DOHH2 (cell line): ENCODE data around the gene OSBPL1A.
"Not testable (repeated sequence)": the region's sequence is repeated elsewhere in the genome, so short reads cannot be mapped to it uniquely, and the experiment has no call there.

Source experiments
- H3F3A ChIP-seq: fragments of 200-600 bp; sonication (generic), shearing (Covaris generic); 2 replicates; pipeline ENCODE4 v1.6.0; 2016; ENCODE audit warnings: antibody characterized with exemption, mild to moderate bottlenecking; ENCODE audit not compliant: control insufficient read depth, insufficient read depth
- H3K27ac ChIP-seq: fragments of 200-600 bp; sonication (generic); 2 replicates; pipeline ENCODE4 v1.5.1; 2014; ENCODE audit warnings: low read depth, mild to moderate bottlenecking, low read length, moderate library complexity
- H3K27me3 ChIP-seq: fragments of 200-600 bp; sonication (generic); 2 replicates; pipeline ENCODE4 v1.6.1; 2014; ENCODE audit warnings: mild to moderate bottlenecking, low read length, mixed read lengths; ENCODE audit not compliant: control insufficient read depth
- H3K36me3 ChIP-seq: fragments of 200-600 bp; sonication (generic); 2 replicates; pipeline ENCODE4 v1.6.1; 2014; ENCODE audit warnings: mild to moderate bottlenecking, low read length, moderate library complexity, mixed read lengths; ENCODE audit not compliant: control insufficient read depth
- H3K4me1 ChIP-seq: fragments of 200-600 bp; sonication (generic); 2 replicates; pipeline ENCODE4 v1.6.1; 2014; ENCODE audit warnings: mild to moderate bottlenecking, low read length, mixed read lengths; ENCODE audit not compliant: control insufficient read depth
- H3K4me2 ChIP-seq: fragments of 200-600 bp; sonication (generic); 2 replicates; pipeline ENCODE4 v1.6.0; 2014; ENCODE audit warnings: mild to moderate bottlenecking, low read length, moderate library complexity
- H3K4me3 ChIP-seq: fragments of 200-600 bp; sonication (generic); 2 replicates; pipeline ENCODE4 v1.5.1; 2014; ENCODE audit warnings: mild to moderate bottlenecking, low read length, mixed read lengths
- H3K79me2 ChIP-seq: fragments of 200-600 bp; sonication (generic); 2 replicates; pipeline ENCODE4 v1.6.1; 2014; ENCODE audit warnings: mild to moderate bottlenecking, low read length, mixed read lengths; ENCODE audit not compliant: control insufficient read depth
- H3K9me2 ChIP-seq: fragments of 200-600 bp; sonication (generic); replicated peaks from 2 replicates; pipeline ENCODE4 v1.6.1; 2014; ENCODE audit warnings: mild to moderate bottlenecking, low read length, mixed read lengths; ENCODE audit not compliant: control insufficient read depth
- H3K9me3 ChIP-seq: fragments of 200-600 bp; sonication (generic); 2 replicates; pipeline ENCODE4 v1.6.1; 2014; ENCODE audit warnings: antibody characterized with exemption, low read length, mixed read lengths; ENCODE audit not compliant: control insufficient read depth, insufficient read depth
- H4K20me1 ChIP-seq: fragments of 200-600 bp; sonication (generic); 2 replicates; pipeline ENCODE4 v1.6.0; 2014; ENCODE audit warnings: low read depth, mild to moderate bottlenecking, antibody characterized with exemption, low read length, moderate library complexity; ENCODE audit not compliant: control insufficient read depth, insufficient read depth
- EZH2phosphoT487 ChIP-seq: fragments of 200-600 bp; sonication (generic); IDR thresholded peaks from 2 replicates; pipeline ENCODE4 v1.6.1; 2017; ENCODE audit warnings: borderline replicate concordance, mild to moderate bottlenecking, antibody characterized with exemption, low read length, moderate library complexity, mixed read lengths
- TF ChIP-seq, protein P1 (sequence below): fragments of 200-600 bp; sonication (generic); IDR thresholded peaks from one replicate; pipeline ENCODE4 v1.5.1; 2014; ENCODE audit warnings: antibody characterized with exemption, mild to moderate bottlenecking, low read depth, low read length; ENCODE audit not compliant: poor library complexity, severe bottlenecking

The OSBPL1A gene

DNA sequence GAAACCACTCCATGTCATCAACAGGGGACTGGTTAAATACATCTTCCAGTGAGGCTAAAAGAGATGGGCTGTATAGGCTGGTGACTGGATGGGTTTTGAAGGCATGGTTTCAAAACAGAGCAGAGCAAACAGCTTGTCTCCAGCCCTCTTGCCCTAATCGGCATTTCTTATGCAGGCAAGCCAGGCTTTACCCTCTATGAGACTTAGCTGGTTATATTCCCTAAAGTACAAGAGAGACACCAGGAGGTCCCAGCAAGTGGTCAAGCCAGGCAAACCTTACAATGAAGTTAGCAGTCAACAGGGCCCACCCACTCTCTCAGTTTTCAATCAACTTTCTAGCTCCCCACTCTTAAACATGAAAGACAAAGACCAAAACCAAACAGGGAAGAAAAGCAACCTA, 19.0 kb downstream of the OSBPL1A start:
- Histone ChIP-seq H3K27ac (no peak overlapping the region), H3K4me2 (no peak overlapping the region), H3K4me3 (no peak overlapping the region), H3K27me3 (no peaks in the 10 kb centered on the region), H3K9me3 (no peaks in the 10 kb centered on the region), H3K4me1 (no peaks in the 10 kb centered on the region), H3K9me2 (no peaks in the 10 kb centered on the region), H3K36me3 (no peaks in the 10 kb centered on the region), H3F3A (no peaks in the 10 kb centered on the region), H4K20me1 (no peaks in the 10 kb centered on the region), H3K79me2 (no peaks in the 10 kb centered on the region)
- TF ChIP-seq EZH2phosphoT487 = no peak
- TF ChIP-seq, protein P1, sequence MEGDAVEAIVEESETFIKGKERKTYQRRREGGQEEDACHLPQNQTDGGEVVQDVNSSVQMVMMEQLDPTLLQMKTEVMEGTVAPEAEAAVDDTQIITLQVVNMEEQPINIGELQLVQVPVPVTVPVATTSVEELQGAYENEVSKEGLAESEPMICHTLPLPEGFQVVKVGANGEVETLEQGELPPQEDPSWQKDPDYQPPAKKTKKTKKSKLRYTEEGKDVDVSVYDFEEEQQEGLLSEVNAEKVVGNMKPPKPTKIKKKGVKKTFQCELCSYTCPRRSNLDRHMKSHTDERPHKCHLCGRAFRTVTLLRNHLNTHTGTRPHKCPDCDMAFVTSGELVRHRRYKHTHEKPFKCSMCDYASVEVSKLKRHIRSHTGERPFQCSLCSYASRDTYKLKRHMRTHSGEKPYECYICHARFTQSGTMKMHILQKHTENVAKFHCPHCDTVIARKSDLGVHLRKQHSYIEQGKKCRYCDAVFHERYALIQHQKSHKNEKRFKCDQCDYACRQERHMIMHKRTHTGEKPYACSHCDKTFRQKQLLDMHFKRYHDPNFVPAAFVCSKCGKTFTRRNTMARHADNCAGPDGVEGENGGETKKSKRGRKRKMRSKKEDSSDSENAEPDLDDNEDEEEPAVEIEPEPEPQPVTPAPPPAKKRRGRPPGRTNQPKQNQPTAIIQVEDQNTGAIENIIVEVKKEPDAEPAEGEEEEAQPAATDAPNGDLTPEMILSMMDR = no peak

DNA sequence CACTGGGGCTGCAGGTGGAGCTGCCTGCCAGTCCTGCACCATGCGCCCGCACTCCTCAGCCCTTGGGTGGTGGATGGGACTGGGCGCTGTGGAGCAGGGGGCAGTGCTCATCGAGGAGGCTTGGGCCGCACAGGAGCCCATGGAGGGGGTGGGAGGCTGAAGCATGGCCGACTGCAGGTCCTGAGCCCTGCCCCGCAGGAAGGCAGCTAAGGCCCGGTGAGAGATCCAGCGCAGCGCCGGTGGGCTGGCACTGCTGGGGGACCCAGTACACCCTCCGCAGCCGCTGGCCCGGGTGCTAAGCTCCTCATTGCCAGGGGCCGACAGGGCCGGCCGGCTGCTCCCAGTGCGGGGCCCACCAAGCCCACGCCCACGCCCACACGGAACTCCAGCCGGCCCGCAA, 21.1 kb downstream of the OSBPL1A start:
- H3K36me3 ChIP-seq, H3K9me3 ChIP-seq, H3F3A ChIP-seq, H3K27ac ChIP-seq, H3K9me2 ChIP-seq, H3K79me2 ChIP-seq, H3K27me3 ChIP-seq, H3K4me2 ChIP-seq, H3K4me3 ChIP-seq, H3K4me1 ChIP-seq, H4K20me1 ChIP-seq: not testable (repeated sequence)

DNA sequence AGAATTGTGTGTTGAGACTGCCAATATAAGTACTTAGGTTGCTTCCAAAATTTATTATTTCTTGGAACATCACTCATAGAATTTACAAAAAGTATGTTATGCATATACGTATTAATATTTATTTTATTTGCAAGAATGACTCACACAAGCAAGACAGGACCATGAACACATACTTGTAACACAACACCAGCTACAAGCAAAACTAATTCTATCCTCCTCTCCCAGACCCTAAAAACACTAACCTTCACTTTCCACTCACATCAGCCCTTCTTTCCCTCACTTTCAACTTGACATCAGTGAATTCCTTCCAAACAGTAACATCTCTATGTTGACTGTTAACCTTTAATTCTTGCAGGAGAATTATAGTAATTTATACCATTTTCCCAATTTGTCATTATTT, 24.3 kb downstream of the OSBPL1A start:
- TF ChIP-seq, protein P1 = no peak
- Histone ChIP-seq H3K79me2 (no peaks in the 10 kb centered on the region), H3K27ac (no peak overlapping the region), H4K20me1 (no peaks in the 10 kb centered on the region), H3K4me1 (no peaks in the 10 kb centered on the region), H3K9me2 (no peaks in the 10 kb centered on the region), H3K27me3 (no peaks in the 10 kb centered on the region), H3K4me2 (no peak overlapping the region), H3K36me3 (no peaks in the 10 kb centered on the region), H3F3A (no peaks in the 10 kb centered on the region), H3K4me3 (no peak overlapping the region), H3K9me3 (no peaks in the 10 kb centered on the region)

DNA sequence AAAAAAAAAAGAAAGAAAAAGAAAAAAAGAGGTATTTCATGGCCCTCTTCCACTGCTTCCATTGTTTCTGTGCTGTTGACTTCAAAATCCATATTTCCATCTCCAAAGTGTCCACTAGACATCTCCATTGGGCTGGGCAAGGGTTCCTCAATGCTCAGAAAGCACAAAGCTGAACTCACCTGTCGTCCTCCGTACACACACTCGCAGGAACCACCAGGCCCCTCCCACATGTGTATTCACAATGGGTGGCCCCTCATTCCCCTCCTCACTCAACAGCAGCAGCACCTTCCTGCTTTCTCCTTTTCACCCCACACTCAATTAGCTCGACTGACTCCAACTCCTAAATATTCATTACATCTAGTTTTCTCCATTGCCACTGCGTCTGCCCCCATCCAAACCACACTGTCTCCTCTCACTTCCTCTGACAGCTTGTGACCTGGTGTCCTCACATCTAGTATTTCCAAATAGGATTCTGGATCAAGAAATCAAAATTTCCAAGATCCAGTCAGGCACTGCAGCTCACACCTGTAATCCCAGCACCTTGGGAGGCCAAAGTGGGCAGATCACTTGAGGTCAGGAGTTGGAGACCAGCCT, 25.2 kb downstream of the OSBPL1A start:
- Histone ChIP-seq H3F3A (no peaks in the 10 kb centered on the region), H3K4me2 (no peak overlapping the region), H3K4me1 (no peaks in the 10 kb centered on the region), H3K4me3 (no peak overlapping the region), H3K36me3 (no peaks in the 10 kb centered on the region), H3K79me2 (no peaks in the 10 kb centered on the region), H4K20me1 (no peaks in the 10 kb centered on the region), H3K9me3 (no peaks in the 10 kb centered on the region), H3K27me3 (no peaks in the 10 kb centered on the region), H3K27ac (no peak overlapping the region), H3K9me2 (no peaks in the 10 kb centered on the region)
- TF ChIP-seq, protein P1 = no peak
- no peak for TF ChIP-seq EZH2phosphoT487
